Breast epithelium (tissue), 3 donors: ENCODE results near the gene DMD.

Experiments used
- CTCF ChIP-seq, 3 donors: fragments of 450-650 bp; IDR thresholded peaks; one replicate each; pipeline ENCODE4 v1.5.1; 2016 to 2017; ENCODE audit warnings: antibody characterized with exemption in 3 of 3, mild to moderate bottlenecking in 3 of 3, moderate library complexity in 3 of 3
- POLR2A ChIP-seq: fragments of 450-650 bp; IDR thresholded peaks from one replicate; pipeline ENCODE4 v1.6.1; 2016; ENCODE audit warnings: antibody characterized with exemption, mild to moderate bottlenecking, moderate library complexity

GRCh38 chrX:31543634-31544033 lies 1667.7 kb downstream of the DMD start:
- TF ChIP-seq CTCF (IDR thresholded peaks at IDR 0.05) = no peak
- no peak for TF ChIP-seq POLR2A
